GM23338 (cell line): ENCODE measurements around the gene ADAT2. TPM values are rescaled to one million over a fixed set of nuclear protein-coding genes. Genes with fewer than 3 reads are reported as not detected.

Experiments
- ATAC-seq: fragments of 200-7000 bp; cut with Tn5 transposase; 3 replicates; pipeline ENCODE4 v1.9.1; 2020
- DNase-seq: peaks from one replicate; pipeline ENCODE4 v3.0.0-alpha.2; 2015; ENCODE audit warnings: low spot score
- H2AFZ ChIP-seq: fragments of 200-600 bp; sonication (generic); 2 replicates; pipeline ENCODE4 v1.8.0; 2016; ENCODE audit warnings: antibody characterized with exemption, mild to moderate bottlenecking, moderate library complexity
- H3F3A ChIP-seq: fragments of 200-600 bp; sonication (generic); replicated peaks from 2 replicates; pipeline ENCODE4 v1.8.0; 2017; ENCODE audit warnings: antibody characterized with exemption, mixed run types, low read depth
- H3K27ac ChIP-seq: fragments of 200-600 bp; sonication (generic); 2 replicates; pipeline ENCODE4 v1.6.1; 2016; ENCODE audit warnings: low read depth
- H3K27me3 ChIP-seq: fragments of 200-600 bp; sonication (generic); 2 replicates; pipeline ENCODE4 v1.8.0; 2016; ENCODE audit warnings: mild to moderate bottlenecking, mixed run types, moderate library complexity; ENCODE audit not compliant: insufficient read depth
- H3K36me3 ChIP-seq: fragments of 200-600 bp; sonication (generic); 2 replicates; pipeline ENCODE4 v1.8.0; 2016; ENCODE audit warnings: mild to moderate bottlenecking; ENCODE audit not compliant: insufficient read depth
- H3K4me1 ChIP-seq: fragments of 200-600 bp; sonication (generic); 2 replicates; pipeline ENCODE4 v1.8.0; 2016; ENCODE audit warnings: mild to moderate bottlenecking, moderate library complexity; ENCODE audit not compliant: insufficient read depth
- H3K4me2 ChIP-seq: fragments of 200-600 bp; sonication (generic); 2 replicates; pipeline ENCODE4 v1.7.1; 2017; ENCODE audit warnings: mixed run types
- H3K4me3 ChIP-seq: fragments of 200-600 bp; sonication (generic); 2 replicates; pipeline ENCODE4 v1.6.1; 2016; ENCODE audit warnings: mixed run types
- H3K79me2 ChIP-seq: fragments of 200-600 bp; sonication (generic); replicated peaks from 2 replicates; pipeline ENCODE4 v1.8.0; 2017; ENCODE audit warnings: mild to moderate bottlenecking; ENCODE audit not compliant: insufficient read depth
- H3K9me2 ChIP-seq: fragments of 200-600 bp; sonication (generic); 2 replicates; pipeline ENCODE4 v1.8.0; 2017; ENCODE audit not compliant: insufficient read depth
- H4K20me1 ChIP-seq: fragments of 200-600 bp; sonication (generic); replicated peaks from 2 replicates; pipeline ENCODE4 v1.8.0; 2017; ENCODE audit warnings: mild to moderate bottlenecking; ENCODE audit not compliant: insufficient read depth
- H3K27ac Mint-ChIP-seq: 2 replicates; pipeline ENCODE4 v1.8.0; 2020; ENCODE audit warnings: inconsistent platforms, mild to moderate bottlenecking, moderate library complexity, mixed read lengths
- H3K27me3 Mint-ChIP-seq: 3 replicates; pipeline ENCODE4 v1.8.0; 2022; ENCODE audit warnings: low read depth, mild to moderate bottlenecking, moderate library complexity, mixed read lengths, inconsistent platforms; ENCODE audit not compliant: insufficient read depth, poor library complexity
- H3K36me3 Mint-ChIP-seq: 3 replicates; pipeline ENCODE4 v1.8.0; 2021; ENCODE audit warnings: low read depth, mild to moderate bottlenecking, inconsistent platforms, moderate library complexity, mixed read lengths
- H3K4me1 Mint-ChIP-seq: 3 replicates; pipeline ENCODE4 v1.8.0; 2020; ENCODE audit warnings: mild to moderate bottlenecking, inconsistent platforms, mixed read lengths
- H3K4me3 Mint-ChIP-seq: 3 replicates; pipeline ENCODE4 v1.8.0; 2021; ENCODE audit warnings: moderate library complexity, mild to moderate bottlenecking, inconsistent platforms, mixed read lengths
- H3K9me3 Mint-ChIP-seq: 3 replicates; pipeline ENCODE4 v1.8.0; 2020; ENCODE audit warnings: moderate library complexity, mild to moderate bottlenecking, inconsistent platforms, mixed read lengths
- CREB1 ChIP-seq: fragments of 250-450 bp; sonication (Bioruptor Pico); IDR thresholded peaks from 2 replicates; pipeline ENCODE4 v1.5.0; 2020; ENCODE audit warnings: low read depth, mild to moderate bottlenecking, moderate library complexity
- EZH2 ChIP-seq: fragments of 200-600 bp; sonication (generic); IDR thresholded peaks from one replicate; pipeline ENCODE4 v1.8.0; 2017; ENCODE audit warnings: antibody characterized with exemption, mild to moderate bottlenecking, low read depth; ENCODE audit not compliant: unreplicated experiment
- JUNB ChIP-seq: IDR thresholded peaks from one replicate; pipeline ENCODE4 v1.6.1; 2016; ENCODE audit warnings: antibody characterized with exemption; ENCODE audit not compliant: unreplicated experiment
- POLR2AphosphoS5 ChIP-seq: IDR thresholded peaks from 2 replicates; pipeline ENCODE4 v1.6.1; 2016; ENCODE audit warnings: antibody characterized with exemption, low read depth
- STAT1 ChIP-seq: IDR thresholded peaks from one replicate; pipeline ENCODE4 v1.6.1; 2016; ENCODE audit warnings: antibody characterized with exemption; ENCODE audit not compliant: unreplicated experiment
- ZNF114 ChIP-seq: fragments of 250-450 bp; sonication (Bioruptor Pico); IDR thresholded peaks from 2 replicates; pipeline ENCODE4 v1.5.0; 2020; ENCODE audit warnings: mild to moderate bottlenecking, moderate library complexity
- ZNF331 ChIP-seq: fragments of 250-450 bp; sonication (Bioruptor Pico); IDR thresholded peaks from 2 replicates; pipeline ENCODE4 v1.5.0; 2020; ENCODE audit warnings: low read depth, mild to moderate bottlenecking, moderate library complexity
- ZNF462 ChIP-seq: fragments of 250-450 bp; sonication (Bioruptor Pico); IDR thresholded peaks from 2 replicates; pipeline ENCODE4 v1.5.0; 2020; ENCODE audit warnings: mild to moderate bottlenecking, moderate library complexity
- polyA plus RNA-seq: library from polyadenylated mRNA; unstranded; fragments of >200 nt; fragmentation: Nextera tagmentation; extraction: Ambion mirVana; gene quantifications from 2 replicates; pipeline ENCODE4 v1.2.1, GENCODE V29; 2016
- total RNA-seq: library from RNA; depleted of rRNA; stranded (reverse); fragments of >200 nt; shearing (Covaris generic); gene quantifications from 2 replicates; pipeline ENCODE4 v1.2.3, GENCODE V29; 2014
- TF ChIP-seq, protein P1 (sequence below), 2 experiments: fragments of 200-600 bp in 1 of 2; sonication (generic) in 1 of 2; conservative IDR thresholded peaks; 2 replicates each; pipeline versions ENCODE4 v1.5.1 to v1.6.1; 2016 to 2017; ENCODE audit warnings: antibody characterized with exemption in 2 of 2, low read depth in 2 of 2, mild to moderate bottlenecking in 2 of 2, moderate library complexity in 1 of 2
- TF ChIP-seq, protein P2 (sequence below): IDR thresholded peaks from 2 replicates; pipeline ENCODE4 v1.6.1; 2016; ENCODE audit warnings: antibody characterized with exemption

ADAT2 gene
- total and polyA plus RNA-seq, 2 experiments from 2014 or later, result 7.4 to 13.7 TPM

DNA sequence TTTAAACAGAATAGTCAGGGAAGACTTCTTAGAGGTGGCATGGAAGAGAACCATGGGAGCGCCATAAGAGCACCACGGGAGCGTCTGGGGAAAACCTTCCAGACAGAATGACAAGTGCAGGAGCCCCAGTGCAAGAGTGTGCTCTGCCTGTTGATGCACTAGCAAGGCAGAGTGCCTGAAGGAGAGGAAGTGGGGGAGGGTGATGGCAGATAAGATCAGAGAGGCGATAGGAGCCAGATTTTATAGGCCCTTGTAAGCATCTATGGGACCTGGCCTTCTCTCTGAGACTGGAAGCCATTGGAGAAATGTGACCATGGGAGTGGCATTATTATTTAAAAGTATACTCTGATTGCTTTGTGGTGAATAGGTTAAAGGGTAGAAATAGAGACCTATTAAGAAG, 47.9 kb upstream of the ADAT2 start:
- Histone ChIP-seq H3K4me2 (no peak overlapping the region), H4K20me1 (peaks cover 9% of the 10 kb centered on the region; the same call in 1 of the 2 replicates), H3F3A (no peaks in the 10 kb centered on the region), H3K9me2 (no peaks in the 10 kb centered on the region), H3K79me2 (no peaks in the 10 kb centered on the region), H3K4me3 (no peak overlapping the region), H2AFZ (no peak overlapping the region), H3K4me1 (no peaks in the 10 kb centered on the region), H3K27ac (no peak overlapping the region), H3K36me3 (peaks cover 10% of the 10 kb centered on the region), H3K27me3 (no peaks in the 10 kb centered on the region)
- no peak for ATAC-seq
- peaks cover 35% of the 10 kb centered on the region for H3K36me3 Mint-ChIP-seq
- no peaks in the 10 kb centered on the region for H3K4me1 Mint-ChIP-seq
- TF ChIP-seq, protein P1, sequence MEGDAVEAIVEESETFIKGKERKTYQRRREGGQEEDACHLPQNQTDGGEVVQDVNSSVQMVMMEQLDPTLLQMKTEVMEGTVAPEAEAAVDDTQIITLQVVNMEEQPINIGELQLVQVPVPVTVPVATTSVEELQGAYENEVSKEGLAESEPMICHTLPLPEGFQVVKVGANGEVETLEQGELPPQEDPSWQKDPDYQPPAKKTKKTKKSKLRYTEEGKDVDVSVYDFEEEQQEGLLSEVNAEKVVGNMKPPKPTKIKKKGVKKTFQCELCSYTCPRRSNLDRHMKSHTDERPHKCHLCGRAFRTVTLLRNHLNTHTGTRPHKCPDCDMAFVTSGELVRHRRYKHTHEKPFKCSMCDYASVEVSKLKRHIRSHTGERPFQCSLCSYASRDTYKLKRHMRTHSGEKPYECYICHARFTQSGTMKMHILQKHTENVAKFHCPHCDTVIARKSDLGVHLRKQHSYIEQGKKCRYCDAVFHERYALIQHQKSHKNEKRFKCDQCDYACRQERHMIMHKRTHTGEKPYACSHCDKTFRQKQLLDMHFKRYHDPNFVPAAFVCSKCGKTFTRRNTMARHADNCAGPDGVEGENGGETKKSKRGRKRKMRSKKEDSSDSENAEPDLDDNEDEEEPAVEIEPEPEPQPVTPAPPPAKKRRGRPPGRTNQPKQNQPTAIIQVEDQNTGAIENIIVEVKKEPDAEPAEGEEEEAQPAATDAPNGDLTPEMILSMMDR (conservative IDR thresholded peaks at IDR 0.05; ENCODE audit: low read depth in 2 of 2), result no peak
- TF ChIP-seq CREB1 (CRISPR knock-in tag) (no peak), ZNF114 (no peak), ZNF462 (CRISPR knock-in tag) (no peak)
- no peak for DNase-seq
- H3K27me3 Mint-ChIP-seq, result no peaks in the 10 kb centered on the region
- no peak overlapping the region for H3K4me3 Mint-ChIP-seq
- H3K9me3 Mint-ChIP-seq, result no peaks in the 10 kb centered on the region
- no peak overlapping the region for H3K27ac Mint-ChIP-seq

DNA sequence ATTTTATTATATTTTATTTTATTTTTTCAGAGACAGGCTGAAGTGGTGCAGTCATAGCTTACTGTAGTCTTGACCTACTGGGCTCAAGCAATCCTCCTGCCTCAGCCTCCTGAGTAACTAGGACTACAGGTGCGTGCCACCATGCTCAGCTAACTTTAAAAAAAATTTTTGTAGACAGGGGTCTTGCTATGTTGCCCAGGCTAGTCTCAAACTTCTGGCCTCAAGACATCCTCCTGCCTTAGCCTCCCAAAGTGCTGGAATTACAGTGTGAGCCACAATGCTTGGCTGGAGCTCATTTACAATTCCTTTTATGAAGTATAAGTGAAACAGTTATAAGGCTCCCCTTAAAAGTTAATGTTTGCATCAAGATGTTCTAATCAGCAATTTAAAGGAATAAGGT, 46.5 kb upstream of the ADAT2 start:
- Histone ChIP-seq H2AFZ (no peak overlapping the region), H3K4me3 (no peak overlapping the region), H3F3A (no peaks in the 10 kb centered on the region), H3K4me1 (no peaks in the 10 kb centered on the region), H3K27ac (no peak overlapping the region), H4K20me1 (peaks cover 6% of the 10 kb centered on the region; the same call in 1 of the 2 replicates), H3K4me2 (no peak overlapping the region), H3K79me2 (no peaks in the 10 kb centered on the region), H3K27me3 (no peaks in the 10 kb centered on the region), H3K36me3 (peaks cover 4% of the 10 kb centered on the region; the same call in 1 of the 2 replicates), H3K9me2 (no peaks in the 10 kb centered on the region)
- H3K36me3 Mint-ChIP-seq, result peaks cover 35% of the 10 kb centered on the region
- no peaks in the 10 kb centered on the region for H3K27me3 Mint-ChIP-seq
- H3K9me3 Mint-ChIP-seq, result no peaks in the 10 kb centered on the region
- DNase-seq (no peak), ATAC-seq (no peak)
- no peak overlapping the region for H3K4me3 Mint-ChIP-seq
- no peaks in the 10 kb centered on the region for H3K4me1 Mint-ChIP-seq
- no peak overlapping the region for H3K27ac Mint-ChIP-seq
- TF ChIP-seq, protein P2, sequence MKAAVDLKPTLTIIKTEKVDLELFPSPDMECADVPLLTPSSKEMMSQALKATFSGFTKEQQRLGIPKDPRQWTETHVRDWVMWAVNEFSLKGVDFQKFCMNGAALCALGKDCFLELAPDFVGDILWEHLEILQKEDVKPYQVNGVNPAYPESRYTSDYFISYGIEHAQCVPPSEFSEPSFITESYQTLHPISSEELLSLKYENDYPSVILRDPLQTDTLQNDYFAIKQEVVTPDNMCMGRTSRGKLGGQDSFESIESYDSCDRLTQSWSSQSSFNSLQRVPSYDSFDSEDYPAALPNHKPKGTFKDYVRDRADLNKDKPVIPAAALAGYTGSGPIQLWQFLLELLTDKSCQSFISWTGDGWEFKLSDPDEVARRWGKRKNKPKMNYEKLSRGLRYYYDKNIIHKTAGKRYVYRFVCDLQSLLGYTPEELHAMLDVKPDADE, result no peak
- TF ChIP-seq STAT1 (no peak), ZNF331 (CRISPR knock-in tag) (no peak), EZH2 (no peak), POLR2AphosphoS5 (no peak), JUNB (no peak), ZNF114 (no peak)
